Measurements from ENCODE around the gene FOLR3.
"Not testable (repeated sequence)": the region's sequence is repeated elsewhere in the genome, so short reads cannot be mapped to it uniquely, and the experiment has no call there.

FOLR3 gene

DNA sequence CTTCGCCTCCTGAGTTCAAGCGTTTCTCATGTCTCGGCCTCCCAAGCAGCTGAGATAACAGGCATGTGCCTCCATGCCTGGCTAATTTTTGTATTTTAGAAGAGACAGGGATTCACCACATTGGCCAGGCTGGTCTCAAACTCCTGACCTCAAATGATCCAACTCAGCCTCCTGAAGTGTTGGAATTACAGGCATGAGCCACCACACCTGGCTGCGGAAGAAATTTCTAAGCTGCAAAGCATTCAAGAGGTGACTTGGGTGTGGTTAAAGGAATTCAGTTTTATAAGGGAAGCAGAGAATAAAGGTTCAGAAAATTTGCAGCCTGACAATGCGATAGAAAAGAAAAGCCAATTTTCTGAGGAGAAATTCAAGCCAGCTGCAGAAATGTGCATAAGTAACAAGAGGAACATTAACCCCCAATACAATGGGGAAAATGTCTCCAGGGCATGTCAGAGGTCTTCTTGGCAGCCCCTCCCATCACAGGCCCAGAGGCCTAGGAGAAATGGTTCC, 33.6 kb downstream of the FOLR3 start:
- DNase-seq: not testable (repeated sequence)

DNA sequence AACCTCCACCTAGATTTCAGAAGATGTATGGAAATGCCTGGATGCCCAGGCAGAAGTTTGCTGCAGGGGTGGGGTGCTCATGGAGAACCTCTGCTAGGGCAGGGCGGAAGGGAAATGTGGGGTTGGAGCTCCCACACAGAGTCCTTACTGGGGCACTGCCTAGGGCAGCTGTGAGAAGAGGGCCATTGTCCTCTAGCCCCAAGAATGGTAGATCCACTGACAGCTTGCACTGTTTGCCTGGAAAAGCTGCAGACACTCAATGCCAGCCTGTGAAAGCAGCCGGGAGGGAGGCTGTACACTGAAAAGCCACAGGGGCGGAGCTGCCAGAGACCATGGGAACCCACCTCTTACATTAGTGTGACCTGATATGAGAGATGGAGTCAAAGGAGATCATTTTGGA, 34.2 kb downstream of the FOLR3 start:
- not testable (repeated sequence) for DNase-seq

DNA sequence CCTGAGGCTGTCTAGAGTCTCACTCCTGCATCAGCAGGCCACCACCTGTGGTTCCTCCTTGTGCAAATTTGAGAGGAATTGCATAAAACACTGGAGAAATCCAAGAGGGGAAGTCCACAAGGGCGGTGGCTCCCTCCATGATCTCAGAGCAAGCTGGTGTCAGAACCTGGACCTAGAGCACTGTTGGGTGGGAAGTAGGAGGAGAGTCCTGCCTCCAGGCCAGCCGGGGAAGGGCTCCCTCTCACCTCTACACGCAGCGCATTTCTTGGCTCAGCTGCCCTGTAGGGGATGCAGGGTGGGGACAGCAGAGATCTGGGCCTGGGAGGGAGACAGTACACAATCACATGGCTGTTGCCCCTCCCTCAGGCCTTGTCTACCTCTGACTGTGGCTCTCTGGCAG, 36.5 kb downstream of the FOLR3 start:
- DNase-seq: not testable (repeated sequence)

DNA sequence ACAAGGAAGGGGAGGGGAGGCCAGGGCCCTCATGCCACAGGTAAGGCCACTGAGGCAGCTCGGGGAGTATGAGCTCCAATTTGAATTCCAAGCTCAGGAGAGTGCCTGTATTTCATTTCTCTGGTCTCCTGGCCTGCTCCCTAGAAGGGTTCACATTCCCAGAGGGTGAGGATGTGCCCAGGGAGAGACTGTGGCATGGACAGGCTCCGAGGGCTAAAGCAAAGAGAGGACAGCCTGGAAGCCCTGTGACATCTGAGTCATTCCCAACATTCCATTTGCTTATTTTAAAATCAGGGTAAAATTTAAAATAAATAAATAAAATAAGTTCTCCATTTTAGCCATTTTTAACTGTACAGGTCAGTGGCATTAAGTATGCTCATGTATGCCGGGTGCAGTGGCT, 37.8 kb downstream of the FOLR3 start:
- DNase-seq: no peak

DNA sequence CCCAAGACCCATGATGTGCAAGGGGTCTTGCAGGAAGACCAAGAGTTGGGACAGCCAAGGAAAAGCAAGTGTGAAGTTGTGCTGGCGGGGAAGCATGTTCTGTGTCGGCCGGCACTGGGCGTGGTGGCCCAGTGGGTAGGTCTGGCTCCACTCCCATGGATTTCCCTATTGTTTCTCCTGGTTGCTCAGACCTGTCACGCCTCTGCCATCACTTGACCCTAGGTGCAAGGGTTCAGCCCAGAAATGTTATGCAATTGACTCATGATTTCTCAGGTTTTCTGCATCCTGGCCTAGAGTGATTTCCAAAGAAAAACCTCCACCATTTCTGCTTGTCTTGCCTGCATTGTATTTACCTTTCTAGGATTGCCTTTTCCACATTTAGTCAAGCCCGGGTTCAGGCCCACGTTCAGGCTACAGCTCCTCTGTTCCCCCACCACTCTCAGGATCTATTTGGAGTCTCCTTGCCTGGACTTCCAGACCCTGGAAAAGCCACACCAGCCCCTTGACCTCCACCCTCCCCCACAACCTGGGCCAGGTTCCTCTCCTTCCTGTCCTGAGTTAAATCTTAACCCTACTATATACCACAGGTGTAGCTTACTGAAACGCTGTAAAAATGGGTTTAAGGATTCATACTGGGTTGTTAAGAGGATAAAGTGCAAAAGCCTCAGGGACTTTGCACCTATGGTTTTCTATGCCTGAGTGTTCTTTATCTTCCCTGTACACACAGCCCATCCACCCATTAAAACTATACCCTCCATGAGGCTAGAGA, 39.0 kb downstream of the FOLR3 start:
- no peak for DNase-seq

DNA sequence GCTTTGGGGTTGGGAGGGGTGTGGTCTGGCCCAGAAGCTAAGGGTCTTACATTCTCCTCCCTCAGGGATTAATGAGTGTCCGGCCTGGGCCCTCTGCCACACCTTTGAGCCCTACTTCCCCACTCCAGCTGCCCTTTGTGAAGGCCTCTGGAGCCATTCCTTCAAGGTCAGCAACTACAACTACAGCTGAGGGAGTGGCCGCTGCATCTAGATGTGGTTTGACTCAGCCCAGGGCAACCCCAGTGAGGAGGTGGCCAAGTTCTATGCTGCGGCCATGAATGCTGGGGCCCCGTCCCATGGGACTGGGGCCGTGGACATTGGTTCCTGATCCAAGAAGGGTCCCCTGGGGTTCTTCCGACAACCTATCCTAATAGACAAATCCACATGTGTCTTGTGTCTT, 42.1 kb downstream of the FOLR3 start:
- no peak for DNase-seq

DNA sequence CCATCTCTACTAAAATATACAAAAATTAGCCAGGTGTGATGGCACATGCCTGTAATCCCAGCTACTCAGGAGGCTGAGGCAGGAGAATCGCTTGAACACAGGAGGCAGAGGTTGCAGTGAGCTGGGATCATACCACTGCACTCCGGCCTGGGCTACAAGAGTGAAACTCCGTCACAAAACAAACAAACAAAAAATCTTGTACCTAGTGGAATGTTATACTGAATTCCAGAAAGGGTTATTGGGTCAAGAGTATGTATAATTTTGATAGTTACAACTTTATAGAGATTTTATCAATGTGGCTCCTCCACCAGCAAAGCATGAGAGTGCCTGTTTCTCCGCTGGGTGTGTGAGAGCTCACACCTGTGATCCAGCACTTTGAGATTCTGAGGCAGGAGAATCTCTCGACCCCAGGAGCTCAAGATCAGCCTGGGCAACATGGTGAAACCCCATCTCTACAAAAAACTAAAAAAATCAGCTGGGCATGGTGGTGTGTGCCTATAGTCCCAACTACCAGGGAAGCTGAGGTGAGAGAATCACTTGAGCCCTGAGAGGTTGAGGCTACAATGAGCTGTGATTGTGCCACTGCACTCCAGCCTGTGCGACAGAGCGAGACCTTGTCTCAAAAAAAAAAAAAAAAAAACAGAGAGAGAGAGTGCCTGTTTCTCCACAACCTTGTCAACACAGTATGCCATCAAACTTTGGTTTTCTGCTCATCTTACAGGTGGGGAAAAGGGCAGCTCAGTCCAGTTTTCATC, 43.7 kb downstream of the FOLR3 start:
- DNase-seq: no peak

DNA sequence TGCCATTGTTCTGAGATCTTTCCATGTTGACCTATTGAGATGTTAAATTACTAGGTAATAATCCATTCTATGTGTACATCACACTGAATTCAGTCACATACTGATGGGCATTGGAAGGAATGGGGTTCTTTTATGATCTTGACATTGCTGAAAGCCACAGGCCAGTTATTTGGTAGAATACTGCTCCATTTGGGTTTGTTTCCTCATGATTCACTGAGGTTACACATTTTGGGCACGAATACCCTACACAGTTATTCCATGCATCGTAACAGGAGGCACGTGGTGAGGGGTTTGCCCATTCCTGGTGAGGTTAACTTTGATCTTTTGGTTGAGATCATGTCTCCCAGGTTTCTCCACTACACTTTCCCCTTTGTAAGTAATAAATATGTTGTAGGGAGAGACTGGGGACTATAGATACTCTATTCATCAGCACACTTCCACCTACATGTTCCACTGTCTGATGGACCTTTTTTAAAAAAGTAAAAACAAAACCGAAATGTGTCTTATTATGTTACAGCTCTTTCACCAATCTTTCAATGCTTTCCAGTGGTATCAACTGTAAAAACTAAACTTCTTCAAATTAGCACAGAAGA, 44.4 kb downstream of the FOLR3 start:
- DNase-seq: no peak

DNA sequence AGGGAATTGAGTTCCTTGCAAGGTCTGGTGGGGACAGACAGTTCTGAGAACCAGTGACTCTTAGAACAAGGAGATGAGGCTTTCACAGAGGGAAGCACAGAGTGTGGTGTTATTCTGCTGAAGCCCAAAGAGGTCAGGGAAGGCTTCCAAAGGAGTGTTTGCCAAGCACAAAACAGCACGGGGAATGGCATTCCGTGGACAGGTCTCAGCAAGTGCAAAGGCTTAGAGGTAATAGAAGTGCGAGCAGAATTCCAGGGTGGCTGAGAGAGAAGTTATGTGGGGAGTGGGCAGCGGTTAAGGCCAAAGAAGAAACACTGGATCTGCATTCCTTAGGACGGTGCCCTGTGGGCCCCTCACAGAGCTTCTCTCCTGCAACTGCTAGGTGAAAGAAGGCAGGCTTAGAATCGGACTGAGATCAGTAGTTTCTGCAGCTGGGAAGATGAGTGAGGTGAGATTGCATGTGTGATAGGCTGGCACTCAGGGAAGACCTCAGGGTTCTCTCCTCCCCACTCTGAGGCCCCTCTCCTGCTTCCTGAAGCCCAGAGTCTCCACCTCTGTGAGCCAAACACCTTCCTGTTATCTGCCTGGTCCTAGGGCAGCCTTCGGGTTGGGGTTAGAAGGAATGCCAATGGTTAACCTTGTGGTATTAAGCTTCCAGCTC, 45.5 kb downstream of the FOLR3 start:
- DNase-seq: not testable (repeated sequence)

DNA sequence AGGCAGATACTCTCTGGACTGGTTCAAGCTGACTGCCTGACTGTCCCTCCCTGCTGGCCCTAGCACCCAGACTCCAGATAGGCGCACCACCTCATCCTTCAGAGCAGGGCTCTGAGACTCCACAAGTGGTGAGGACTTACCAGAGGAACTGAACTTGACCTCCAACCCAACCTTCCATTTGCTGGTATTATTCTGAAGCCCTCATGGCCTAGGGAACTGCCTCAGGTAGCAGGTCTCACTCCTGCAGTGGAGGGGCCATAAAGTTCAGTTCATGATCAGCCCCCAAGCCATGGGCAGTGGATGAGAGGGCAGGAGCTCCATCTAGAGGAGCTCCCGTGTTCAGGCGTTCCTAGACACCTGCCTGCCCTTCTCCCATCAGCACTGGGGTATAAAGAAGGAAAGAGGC, 46.0 kb downstream of the FOLR3 start:
- not testable (repeated sequence) for DNase-seq

DNA sequence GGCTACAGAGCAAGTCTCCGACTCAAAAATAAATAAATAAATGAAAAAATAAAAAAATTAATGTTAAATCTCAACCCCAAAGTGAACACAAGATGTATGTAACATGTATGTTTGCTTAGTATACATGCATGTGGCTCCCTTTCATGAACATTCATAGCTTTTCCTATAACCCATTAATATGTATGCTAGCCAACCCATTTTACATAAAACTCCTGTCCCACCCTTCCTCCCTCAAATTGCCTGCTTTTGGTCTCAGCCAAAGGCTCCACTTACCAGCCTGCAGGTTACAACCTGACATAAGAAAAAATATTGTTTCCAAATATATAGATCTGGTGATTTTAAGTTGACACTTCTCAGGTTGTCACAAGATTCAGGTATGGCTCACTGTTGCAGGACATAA, 52.7 kb downstream of the FOLR3 start:
- DNase-seq: no peak
